DND-41 (cell line): ENCODE data around the gene ZNF277.
A peak's percentile ranks its signal among the peaks of the same experiment; 100 is the strongest.

Experiments
- ATAC-seq: fragments of 200-7000 bp; cut with Tn5 transposase; 3 replicates; pipeline ENCODE4 v1.9.1; 2021; ENCODE audit warnings: low read depth; ENCODE audit not compliant: insufficient read depth
- DNase-seq: peaks from one replicate; pipeline ENCODE4 v3.0.0-alpha.2; 2020
- H2AFZ ChIP-seq: 2 replicates; pipeline ENCODE4 v1.6.0; 2012; ENCODE audit warnings: low read depth, low read length
- H3K27ac ChIP-seq: 2 replicates; pipeline ENCODE4 v1.5.1; 2012; ENCODE audit warnings: low read length, inconsistent platforms
- H3K27me3 ChIP-seq: fragments of 200-600 bp; sonication (generic); 2 replicates; pipeline ENCODE4 v1.6.0; 2012; ENCODE audit warnings: low read length, mild to moderate bottlenecking, inconsistent platforms; ENCODE audit not compliant: insufficient read depth, poor library complexity
- H3K36me3 ChIP-seq: 2 replicates; pipeline ENCODE4 v1.5.1; 2012; ENCODE audit warnings: low read length, inconsistent platforms; ENCODE audit not compliant: insufficient read depth
- H3K4me1 ChIP-seq: 2 replicates; pipeline ENCODE4 v1.5.1; 2012; ENCODE audit warnings: mild to moderate bottlenecking, low read length; ENCODE audit not compliant: insufficient read depth
- H3K4me2 ChIP-seq: 2 replicates; pipeline ENCODE4 v1.6.0; 2012; ENCODE audit warnings: mild to moderate bottlenecking, moderate library complexity, low read length, inconsistent platforms; ENCODE audit not compliant: insufficient read depth
- H3K4me3 ChIP-seq, 2 experiments: fragments of 200-600 bp in 1 of 2; shearing (Covaris generic) in 1 of 2; 2 replicates each; pipeline ENCODE4 v1.5.1; 2012 to 2016; ENCODE audit warnings: inconsistent platforms in 2 of 2, low read length in 2 of 2, mild to moderate bottlenecking in 2 of 2, low read depth in 1 of 2, moderate library complexity in 1 of 2
- H3K79me2 ChIP-seq: 2 replicates; pipeline ENCODE4 v1.6.0; 2012; ENCODE audit warnings: low read length, inconsistent platforms; ENCODE audit not compliant: insufficient read depth
- H3K9ac ChIP-seq: 2 replicates; pipeline ENCODE4 v1.6.0; 2012; ENCODE audit warnings: low read depth, mild to moderate bottlenecking, inconsistent platforms, low read length, moderate library complexity
- H3K9me3 ChIP-seq: 2 replicates; pipeline ENCODE4 v1.5.1; 2012; ENCODE audit warnings: low read length, moderate library complexity, mild to moderate bottlenecking, inconsistent platforms; ENCODE audit not compliant: insufficient read depth, severe bottlenecking
- H4K20me1 ChIP-seq: 2 replicates; pipeline ENCODE4 v1.6.0; 2012; ENCODE audit warnings: low read length; ENCODE audit not compliant: insufficient read depth
- EZH2 ChIP-seq: IDR thresholded peaks from 3 replicates; pipeline ENCODE4 v1.6.1; 2012; ENCODE audit warnings: borderline replicate concordance, low read depth, mild to moderate bottlenecking, moderate library complexity, low read length, inconsistent platforms; ENCODE audit not compliant: severe bottlenecking
- TF ChIP-seq, protein P1 (sequence below): IDR thresholded peaks from 2 replicates; pipeline ENCODE4 v1.5.1; 2012; ENCODE audit warnings: borderline replicate concordance, low read length, moderate library complexity, mild to moderate bottlenecking; ENCODE audit not compliant: poor library complexity, severe bottlenecking; ENCODE audit errors: extremely low read depth

Gene ZNF277

DNA sequence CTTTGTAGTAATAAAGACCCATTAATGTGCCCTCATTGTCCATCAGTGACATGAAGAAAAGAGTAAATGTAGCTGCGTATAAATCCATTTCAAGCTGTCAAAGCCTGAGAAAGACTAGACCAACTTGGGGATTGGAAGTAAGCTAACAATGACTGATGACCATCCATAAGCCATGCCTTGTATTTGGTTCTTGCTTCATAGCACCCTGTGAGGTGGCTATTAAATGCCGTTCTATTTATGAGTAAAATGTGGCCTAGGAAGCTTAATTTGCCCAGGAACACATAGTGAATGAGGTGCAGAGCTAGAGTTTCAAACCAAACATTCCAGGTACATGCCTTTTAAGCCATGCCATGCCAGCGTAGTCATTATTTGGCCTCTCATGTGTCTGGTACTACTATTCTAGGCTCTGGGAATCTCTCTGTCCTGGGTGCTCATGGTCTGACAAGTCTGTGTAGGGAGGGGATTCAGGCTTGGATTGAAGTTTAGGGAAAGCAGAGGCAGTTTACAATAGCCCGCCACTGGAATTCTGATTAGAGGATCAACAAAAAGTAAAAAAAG lies 92.1 kb downstream of the ZNF277 start:
- Histone ChIP-seq H4K20me1 (no peaks in the 10 kb centered on the region), H3K27ac (no peak overlapping the region), H3K9me3 (no peaks in the 10 kb centered on the region), H3K9ac (no peak overlapping the region), H3K4me1 (peaks cover 14% of the 10 kb centered on the region), H3K27me3 (no peaks in the 10 kb centered on the region), H2AFZ (no peak overlapping the region), H3K4me2 (no peak overlapping the region), H3K36me3 (no peaks in the 10 kb centered on the region; the same call in 1 of the 2 replicates), H3K4me3 (no peak overlapping the region), H3K79me2 (no peaks in the 10 kb centered on the region)
- no peak for ATAC-seq
- TF ChIP-seq, protein P1, sequence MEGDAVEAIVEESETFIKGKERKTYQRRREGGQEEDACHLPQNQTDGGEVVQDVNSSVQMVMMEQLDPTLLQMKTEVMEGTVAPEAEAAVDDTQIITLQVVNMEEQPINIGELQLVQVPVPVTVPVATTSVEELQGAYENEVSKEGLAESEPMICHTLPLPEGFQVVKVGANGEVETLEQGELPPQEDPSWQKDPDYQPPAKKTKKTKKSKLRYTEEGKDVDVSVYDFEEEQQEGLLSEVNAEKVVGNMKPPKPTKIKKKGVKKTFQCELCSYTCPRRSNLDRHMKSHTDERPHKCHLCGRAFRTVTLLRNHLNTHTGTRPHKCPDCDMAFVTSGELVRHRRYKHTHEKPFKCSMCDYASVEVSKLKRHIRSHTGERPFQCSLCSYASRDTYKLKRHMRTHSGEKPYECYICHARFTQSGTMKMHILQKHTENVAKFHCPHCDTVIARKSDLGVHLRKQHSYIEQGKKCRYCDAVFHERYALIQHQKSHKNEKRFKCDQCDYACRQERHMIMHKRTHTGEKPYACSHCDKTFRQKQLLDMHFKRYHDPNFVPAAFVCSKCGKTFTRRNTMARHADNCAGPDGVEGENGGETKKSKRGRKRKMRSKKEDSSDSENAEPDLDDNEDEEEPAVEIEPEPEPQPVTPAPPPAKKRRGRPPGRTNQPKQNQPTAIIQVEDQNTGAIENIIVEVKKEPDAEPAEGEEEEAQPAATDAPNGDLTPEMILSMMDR, result no peak
- TF ChIP-seq EZH2, result no peak
- DNase-seq, result no peak

DNA sequence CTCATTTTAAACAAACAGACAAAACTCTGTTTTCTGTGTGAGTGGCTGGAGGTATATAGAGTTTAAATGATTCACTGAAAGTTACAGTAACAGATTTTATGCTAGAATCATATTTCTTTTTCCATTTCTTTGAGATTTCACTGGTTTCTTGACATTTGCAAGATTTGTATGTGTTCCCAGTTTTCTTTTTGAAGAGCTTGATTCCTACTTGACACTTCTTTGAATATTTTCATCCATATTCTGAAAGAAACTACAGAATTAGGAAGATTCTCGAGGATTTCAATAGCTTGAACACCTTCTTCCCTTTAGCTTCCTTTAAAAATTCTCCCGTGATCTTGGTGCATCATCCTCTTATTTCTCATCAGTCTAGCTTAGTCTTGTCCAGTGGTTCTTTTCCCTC lies 93.6 kb downstream of the ZNF277 start:
- no peak for ATAC-seq
- no peak overlapping the region for H3K9ac ChIP-seq
- H3K4me1 ChIP-seq, result peaks cover 14% of the 10 kb centered on the region
- no peaks in the 10 kb centered on the region for H3K27me3 ChIP-seq
- H3K27ac ChIP-seq, result no peak overlapping the region
- no peak for DNase-seq
- no peak overlapping the region for H2AFZ ChIP-seq
- no peak overlapping the region for H3K4me2 ChIP-seq
- H3K9me3 ChIP-seq, result no peaks in the 10 kb centered on the region
- H3K4me3 ChIP-seq, result no peak overlapping the region
- no peaks in the 10 kb centered on the region for H4K20me1 ChIP-seq
- TF ChIP-seq, protein P1, result no peak
- no peak for TF ChIP-seq EZH2
- no peaks in the 10 kb centered on the region; the same call in 1 of the 2 replicates for H3K36me3 ChIP-seq
- no peaks in the 10 kb centered on the region for H3K79me2 ChIP-seq

DNA sequence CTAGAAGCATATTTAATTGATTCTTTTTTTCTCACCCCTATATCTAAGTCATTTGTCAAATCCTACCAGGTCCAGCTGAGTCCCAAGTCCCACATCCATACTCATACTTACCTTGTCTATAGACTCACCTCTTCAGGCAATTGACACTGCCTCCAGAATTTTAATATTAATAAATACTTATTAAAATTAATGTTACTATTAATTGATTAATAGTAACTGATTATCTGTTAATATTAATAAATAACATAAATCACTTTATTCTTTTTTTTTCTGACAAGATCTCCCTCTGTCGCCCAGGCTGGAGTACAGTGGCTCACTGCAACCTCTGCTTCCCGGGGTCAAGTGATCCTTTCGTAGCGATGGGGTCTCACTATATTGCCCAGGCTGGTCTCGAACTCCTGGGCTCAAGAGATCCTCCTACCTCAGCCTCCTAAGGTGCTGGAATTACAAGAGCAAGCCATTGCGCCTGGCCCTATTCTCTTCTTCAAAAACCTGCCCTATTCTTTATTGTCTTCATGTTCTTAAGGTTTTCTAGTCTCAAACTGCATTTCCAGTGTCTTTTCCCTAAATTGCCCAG lies 94.4 kb downstream of the ZNF277 start:
- Histone ChIP-seq H4K20me1 (no peaks in the 10 kb centered on the region), H3K27ac (no peak overlapping the region), H3K9ac (no peak overlapping the region), H3K4me3 (no peak overlapping the region), H3K36me3 (peaks cover 3% of the 10 kb centered on the region; the same call in 1 of the 2 replicates), H2AFZ (no peak overlapping the region), H3K4me1 (peaks cover 14% of the 10 kb centered on the region), H3K27me3 (no peaks in the 10 kb centered on the region), H3K79me2 (no peaks in the 10 kb centered on the region), H3K4me2 (no peak overlapping the region), H3K9me3 (no peaks in the 10 kb centered on the region)
- DNase-seq (no peak), ATAC-seq (no peak)
- TF ChIP-seq EZH2, result no peak
- TF ChIP-seq, protein P1, result no peak

DNA sequence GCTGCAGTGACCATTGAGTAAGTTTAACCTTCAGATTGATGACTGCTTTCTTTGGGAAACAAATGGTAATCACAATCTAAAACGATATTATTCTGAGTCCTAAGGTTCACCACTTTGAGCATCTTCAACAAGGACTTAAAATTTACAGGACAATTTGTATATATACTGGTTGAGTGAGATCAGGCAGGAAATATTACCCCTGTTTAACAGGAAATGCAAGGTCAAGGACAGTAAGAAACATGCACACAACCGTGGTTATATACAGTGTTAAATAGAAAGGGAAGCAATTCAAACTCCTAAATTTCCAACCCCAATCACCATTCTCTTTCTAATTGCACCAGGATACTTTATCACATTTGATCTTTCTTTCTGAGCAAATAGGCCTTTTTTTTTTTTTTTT lies 96.1 kb downstream of the ZNF277 start:
- Histone ChIP-seq H3K4me2 (peak overlapping the region; percentile 10; the same call in 1 of the 2 replicates), H3K36me3 (peaks cover 3% of the 10 kb centered on the region; the same call in 1 of the 2 replicates), H3K27ac (peak overlapping the region; percentile 28), H4K20me1 (no peaks in the 10 kb centered on the region), H3K79me2 (no peaks in the 10 kb centered on the region), H3K9ac (no peak overlapping the region), H3K4me1 (peaks cover 14% of the 10 kb centered on the region), H3K9me3 (no peaks in the 10 kb centered on the region), H2AFZ (no peak overlapping the region; the same call in 1 of the 2 replicates), H3K27me3 (no peaks in the 10 kb centered on the region), H3K4me3 (no peak overlapping the region)
- TF ChIP-seq EZH2, result no peak
- TF ChIP-seq, protein P1, result no peak
- no peak for DNase-seq
- peak; percentile 75 for ATAC-seq
